RWPE2 (cell line): ENCODE data around the gene SYT6.

Experiments used
- ATAC-seq: fragments of 200-7000 bp; cut with Tn5 transposase; 3 replicates; pipeline ENCODE4 v1.9.1; 2021; ENCODE audit warnings: low read depth
- DNase-seq: peaks from one replicate; pipeline ENCODE4 v3.0.0-alpha.2; 2020; ENCODE audit warnings: low spot score
- H3K27ac ChIP-seq: fragments of 450-650 bp; 2 replicates; pipeline ENCODE4 v1.5.1; 2017; ENCODE audit warnings: mild to moderate bottlenecking; ENCODE audit not compliant: poor library complexity, severe bottlenecking
- H3K27me3 ChIP-seq: fragments of 250-450 bp; sonication (Bioruptor Pico); 2 replicates; pipeline ENCODE4 v1.5.1; 2021; ENCODE audit warnings: mild to moderate bottlenecking, moderate library complexity; ENCODE audit not compliant: insufficient read depth, poor library complexity, severe bottlenecking
- H3K36me3 ChIP-seq: fragments of 250-450 bp; sonication (Bioruptor Pico); 2 replicates; pipeline ENCODE4 v1.5.1; 2020; ENCODE audit warnings: low read depth, mild to moderate bottlenecking, moderate library complexity
- H3K4me1 ChIP-seq: fragments of 250-450 bp; sonication (Bioruptor Pico); 2 replicates; pipeline ENCODE4 v1.5.1; 2021; ENCODE audit warnings: mild to moderate bottlenecking, moderate library complexity; ENCODE audit not compliant: insufficient read depth, poor library complexity, severe bottlenecking
- H3K4me3 ChIP-seq: fragments of 250-450 bp; sonication (Bioruptor Pico); 2 replicates; pipeline ENCODE4 v1.5.1; 2021; ENCODE audit warnings: mild to moderate bottlenecking, moderate library complexity; ENCODE audit not compliant: severe bottlenecking
- H3K9me3 ChIP-seq: fragments of 250-450 bp; sonication (Bioruptor Pico); 2 replicates; pipeline ENCODE4 v1.5.1; 2021; ENCODE audit warnings: mild to moderate bottlenecking, moderate library complexity; ENCODE audit not compliant: severe bottlenecking
- CTCF ChIP-seq: fragments of 450-650 bp; IDR thresholded peaks from one replicate; pipeline ENCODE4 v1.5.1; 2017; ENCODE audit warnings: mild to moderate bottlenecking, moderate library complexity; ENCODE audit not compliant: poor library complexity, severe bottlenecking

The SYT6 gene

GRCh38 chr1:114167226-114167625, 13.6 kb upstream of the SYT6 start:
- Histone ChIP-seq H3K27me3 (peaks cover 8% of the 10 kb centered on the region), H3K27ac (no peak overlapping the region), H3K36me3 (no peaks in the 10 kb centered on the region), H3K9me3 (no peaks in the 10 kb centered on the region), H3K4me3 (no peak overlapping the region), H3K4me1 (no peaks in the 10 kb centered on the region)
- no peak for DNase-seq
- no peak for TF ChIP-seq CTCF
- ATAC-seq = no peak

- Histone ChIP-seq H3K27ac (no peak overlapping the region), H3K36me3 (no peaks in the 10 kb centered on the region), H3K4me1 (no peaks in the 10 kb centered on the region), H3K4me3 (no peak overlapping the region), H3K9me3 (no peaks in the 10 kb centered on the region), H3K27me3 (peaks cover 22% of the 10 kb centered on the region)
- DNase-seq (no peak), ATAC-seq (no peak)
- TF ChIP-seq CTCF = no peak
Measured at GRCh38 chr1:114164840-114165543, 11.3 kb upstream of the SYT6 start.

GRCh38 chr1:114159941-114160340, 6.3 kb upstream of the SYT6 start:
- no peak for DNase-seq
- TF ChIP-seq CTCF = no peak
- peaks cover 63% of the 10 kb centered on the region for H3K27me3 ChIP-seq

GRCh38 chr1:114157275-114157660, 3.6 kb upstream of the SYT6 start:
- TF ChIP-seq CTCF = no peak
- ATAC-seq = no peak

More at GRCh38 chr1:114159941-114160340, 6.3 kb upstream of the SYT6 start:
- no peaks in the 10 kb centered on the region for H3K9me3 ChIP-seq
- no peak for ATAC-seq
- no peak overlapping the region for H3K4me3 ChIP-seq
- H3K27ac ChIP-seq = no peak overlapping the region
- H3K36me3 ChIP-seq = no peaks in the 10 kb centered on the region
- H3K4me1 ChIP-seq = no peaks in the 10 kb centered on the region

GRCh38 chr1:114156538-114157274, 3.0 kb upstream of the SYT6 start:
- TF ChIP-seq CTCF = no peak
- H3K4me3 ChIP-seq = no peak overlapping the region
- no peaks in the 10 kb centered on the region for H3K9me3 ChIP-seq
- ATAC-seq (no peak), DNase-seq (no peak)
- H3K36me3 ChIP-seq = no peaks in the 10 kb centered on the region
- no peaks in the 10 kb centered on the region for H3K4me1 ChIP-seq
- H3K27ac ChIP-seq = no peak overlapping the region
- H3K27me3 ChIP-seq = peaks cover 87% of the 10 kb centered on the region

More at GRCh38 chr1:114157275-114157660, 3.6 kb upstream of the SYT6 start:
- Histone ChIP-seq H3K4me1 (no peaks in the 10 kb centered on the region), H3K4me3 (no peak overlapping the region), H3K27ac (no peak overlapping the region), H3K9me3 (no peaks in the 10 kb centered on the region), H3K36me3 (no peaks in the 10 kb centered on the region), H3K27me3 (peaks cover 87% of the 10 kb centered on the region)
- DNase-seq = no peak
